NOMO-1 treated with dmso at 0.1 percent for 144 hours (cell line): ENCODE measurements around the gene GJA1.

ENCODE experiments used
- DNase-seq: peaks from one replicate; lab custom pipeline; 2025; ENCODE audit not compliant: unreplicated experiment; lab: John Stamatoyannopoulos, UW

Gene GJA1

DNA sequence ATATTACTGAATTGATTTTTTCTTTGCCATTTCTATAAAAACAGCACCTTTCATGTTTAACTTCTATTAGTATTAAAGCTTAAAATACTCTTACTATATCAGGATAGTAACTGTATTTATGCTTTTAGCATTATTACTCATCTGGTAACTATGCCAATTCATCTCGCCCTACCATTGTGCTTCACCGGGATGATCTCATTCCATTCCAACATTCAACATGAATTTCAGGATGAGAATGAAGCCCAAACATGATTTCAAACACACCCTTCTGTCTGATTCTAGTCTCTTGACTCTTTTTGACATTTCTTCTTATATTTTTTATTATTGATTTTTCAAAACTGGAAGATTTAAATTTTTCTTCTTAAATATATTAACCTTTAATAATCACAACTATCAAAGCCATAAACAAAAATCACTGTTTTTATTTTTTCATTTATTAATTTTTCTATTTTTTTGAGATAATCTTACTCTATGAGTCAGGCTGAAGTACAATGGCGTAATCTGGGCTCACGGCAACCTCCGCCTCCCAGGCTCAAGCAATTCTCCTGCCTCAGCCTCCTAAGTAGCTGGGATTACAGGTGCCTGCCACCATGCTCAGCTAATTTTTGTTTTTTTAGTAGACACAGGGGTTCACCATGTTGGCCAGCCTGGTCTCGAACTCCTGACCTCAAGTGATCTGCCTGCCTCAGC is 46.7 kb downstream of the GJA1 start:
- DNase-seq, result no peak

DNA sequence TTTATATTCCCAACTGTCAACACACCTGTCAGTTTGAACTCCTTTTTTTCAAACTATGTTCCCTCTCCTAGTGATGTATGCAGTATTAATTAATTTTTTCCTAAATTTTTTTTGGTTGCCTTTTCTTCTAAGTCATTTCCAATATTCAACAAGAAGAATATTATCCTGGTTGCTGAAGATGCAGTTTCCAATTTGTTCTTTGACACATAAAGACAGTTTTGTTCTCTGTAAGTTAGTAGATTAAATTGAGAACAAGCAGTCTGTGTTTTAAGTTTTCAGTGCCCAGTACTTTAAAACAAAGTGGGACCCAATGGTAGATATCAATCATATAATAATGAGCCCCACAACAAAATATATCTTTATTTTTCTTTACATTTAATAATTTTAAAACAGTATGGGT is 47.3 kb downstream of the GJA1 start:
- DNase-seq, result no peak

DNA sequence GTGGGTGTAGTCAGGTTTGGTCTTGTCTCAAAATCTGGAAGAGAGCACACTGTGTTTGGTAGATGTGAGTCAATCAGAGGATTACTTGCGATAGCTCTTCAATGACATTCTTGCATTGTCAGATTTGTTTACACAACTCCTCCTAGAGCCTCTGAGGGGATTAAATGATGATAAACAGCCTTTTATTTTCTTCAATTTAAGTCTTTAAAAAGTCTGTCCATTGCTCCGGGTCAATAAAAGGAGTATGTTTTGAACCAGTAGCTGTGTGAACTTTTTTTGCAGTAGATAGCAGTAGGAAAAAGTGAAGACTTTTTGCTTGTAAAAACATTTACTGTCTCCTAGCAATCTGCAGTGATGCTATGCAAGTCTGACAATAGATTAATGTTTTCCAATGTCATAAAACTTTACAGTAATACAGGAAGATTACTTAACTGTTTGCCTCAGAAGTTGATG is 49.9 kb downstream of the GJA1 start:
- no peak for DNase-seq

DNA sequence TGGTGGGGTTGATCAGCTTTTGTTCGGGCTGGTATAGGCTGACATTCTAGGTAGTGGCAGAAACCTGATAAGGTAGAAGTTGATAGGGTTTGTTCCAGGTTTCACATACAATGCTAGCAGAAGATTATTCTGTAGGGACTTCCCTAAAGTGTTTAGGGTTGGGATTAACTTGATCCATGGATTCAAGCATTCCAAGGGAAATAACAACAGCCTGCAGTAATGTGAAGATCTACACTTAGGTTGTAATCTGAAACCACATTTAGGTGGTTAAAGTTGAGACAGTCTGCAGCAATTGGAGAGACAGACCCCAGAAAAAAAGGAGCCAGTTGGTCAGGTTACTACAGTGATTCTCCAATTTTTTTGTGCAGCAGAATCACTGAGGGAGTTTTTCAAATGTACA is 56.1 kb downstream of the GJA1 start:
- no peak for DNase-seq

DNA sequence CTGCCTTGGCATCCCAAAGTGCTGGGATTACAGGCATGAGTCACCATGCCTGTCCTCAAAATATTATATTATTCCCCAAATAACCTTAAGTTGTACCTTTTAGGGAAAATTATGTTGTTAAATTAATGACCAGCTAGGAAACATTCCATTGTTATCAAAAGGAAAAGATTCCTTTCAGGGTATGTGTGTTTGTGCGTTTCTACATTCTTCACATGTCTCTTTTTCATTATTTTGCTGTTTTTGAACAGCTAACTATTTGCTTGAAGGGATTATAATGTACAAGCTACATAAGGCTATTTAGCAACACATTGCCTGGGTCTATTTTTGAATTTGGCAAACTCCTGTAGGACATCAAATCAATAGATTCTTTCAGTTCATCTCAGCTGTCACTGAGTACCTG is 57.1 kb downstream of the GJA1 start:
- DNase-seq, result no peak

DNA sequence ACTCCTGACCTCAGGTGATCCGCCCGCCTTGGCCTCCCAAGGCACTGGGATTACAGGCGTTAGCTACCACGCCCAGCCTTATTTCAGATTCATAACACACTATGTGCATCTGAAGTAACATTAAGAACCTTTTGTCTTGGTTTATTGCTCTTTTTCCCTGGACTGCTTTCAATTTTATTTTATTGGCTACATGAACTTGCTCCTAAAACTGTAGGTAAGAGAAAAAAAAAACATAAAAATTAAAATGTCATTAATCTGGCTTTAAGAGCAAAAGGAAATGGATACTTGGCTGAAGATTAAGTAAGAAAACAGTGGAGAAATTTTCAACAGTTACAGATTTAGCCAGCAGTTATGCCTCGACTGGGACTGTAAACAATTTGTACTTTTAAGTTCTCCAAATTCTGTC is 62.5 kb downstream of the GJA1 start:
- DNase-seq, result no peak

DNA sequence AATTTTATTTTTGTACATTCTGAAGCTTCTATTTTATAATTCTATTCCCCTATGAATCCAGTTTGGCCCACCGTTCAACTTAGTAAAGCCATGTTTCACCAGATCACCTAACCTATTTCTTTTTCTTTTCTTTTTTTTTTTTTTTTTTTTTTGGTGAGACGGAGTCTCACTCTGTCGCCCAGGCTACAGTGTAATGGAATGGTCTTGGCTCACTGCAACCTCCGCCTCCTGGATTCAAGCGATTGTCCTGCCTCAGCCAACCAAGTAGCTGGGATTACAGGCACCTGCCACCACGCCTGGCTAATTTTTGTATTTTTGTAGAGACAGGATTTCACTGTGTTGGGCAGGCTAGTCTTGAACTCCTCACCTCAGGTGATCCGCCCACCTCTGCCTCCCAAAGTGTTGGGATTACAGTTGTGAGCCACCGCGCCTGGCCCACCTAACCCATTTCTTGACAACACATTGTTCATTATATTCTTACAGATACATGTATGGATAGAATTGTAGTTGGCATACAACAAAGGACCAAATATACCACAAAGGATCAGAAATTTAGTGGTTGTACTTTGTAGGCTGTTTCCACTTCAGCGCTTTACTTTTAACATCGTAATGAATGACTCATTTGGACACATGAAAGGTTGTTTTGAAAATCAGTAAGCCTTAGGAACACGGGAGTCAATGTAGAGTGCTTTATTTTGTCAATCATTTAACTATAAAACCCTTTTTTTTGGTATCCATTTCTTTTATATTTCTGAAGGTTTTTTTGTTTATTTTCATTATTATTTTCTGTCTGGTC is 63.2 kb downstream of the GJA1 start:
- DNase-seq, result no peak
